HG03571 (cell line): Measurements from ENCODE around the gene PROC.

Experiments
- ATAC-seq: cut with Tn5 transposase; IDR thresholded peaks from one replicate; pipeline ENCODE4 v1.9.1; 2021; ENCODE audit not compliant: unreplicated experiment

PROC gene

DNA sequence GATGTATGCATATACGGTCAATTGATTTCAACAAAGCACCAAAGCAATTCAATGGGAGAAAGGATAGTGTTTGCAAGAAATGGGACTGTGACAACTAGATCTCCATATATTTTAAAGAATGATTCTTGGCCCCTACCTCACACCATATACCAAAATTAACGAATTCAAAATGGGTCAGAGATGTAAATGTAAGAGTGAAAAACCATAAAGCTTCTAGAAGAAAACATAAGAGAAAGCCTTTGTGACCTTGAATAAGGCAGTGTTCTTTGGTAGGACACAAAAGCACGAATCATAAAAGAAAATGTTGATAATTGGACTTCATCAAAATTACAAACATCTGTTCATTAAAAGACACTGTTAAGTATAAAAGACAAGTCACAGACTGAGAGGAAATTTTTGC, 5.0 kb upstream of the PROC start:
- ATAC-seq: no peak

DNA sequence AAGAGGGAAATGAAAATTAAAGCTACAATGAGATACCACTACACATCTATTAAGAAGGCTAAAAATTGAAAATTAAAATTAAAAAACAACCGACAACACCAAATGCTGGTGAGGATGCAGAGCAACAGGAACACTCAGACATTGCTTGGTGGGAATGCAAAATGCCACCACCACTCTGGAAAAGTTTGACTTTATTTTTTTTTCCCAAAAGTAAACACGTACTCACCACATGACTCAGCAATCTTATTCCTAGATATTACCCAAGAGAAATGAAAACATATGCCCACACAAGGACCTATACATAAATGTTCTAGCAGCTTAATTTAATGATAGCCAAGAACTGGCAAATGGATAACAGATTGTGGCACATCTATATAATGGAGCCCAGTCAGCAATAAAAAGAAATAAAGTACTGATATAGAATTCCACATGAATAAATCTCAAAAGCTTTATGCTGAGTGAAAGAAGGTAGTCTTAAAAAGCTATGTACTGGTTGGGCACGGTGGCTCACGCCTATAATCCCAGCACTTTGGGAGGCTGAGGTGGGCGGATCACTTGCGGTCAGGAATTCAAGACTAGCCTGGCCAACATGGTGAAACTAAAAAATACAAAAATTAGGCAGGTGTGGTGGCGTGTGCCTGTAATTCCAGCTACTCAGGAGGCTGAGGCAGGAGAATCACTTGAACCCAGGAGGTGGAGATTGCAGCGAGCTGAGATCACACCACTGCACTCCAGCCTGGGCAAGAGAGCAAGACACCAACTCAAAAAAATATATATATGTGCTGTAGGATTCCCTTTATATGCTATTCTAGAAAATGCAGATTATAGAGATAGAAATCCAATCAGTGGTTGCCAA, 4.2 kb upstream of the PROC start:
- no peak for ATAC-seq

DNA sequence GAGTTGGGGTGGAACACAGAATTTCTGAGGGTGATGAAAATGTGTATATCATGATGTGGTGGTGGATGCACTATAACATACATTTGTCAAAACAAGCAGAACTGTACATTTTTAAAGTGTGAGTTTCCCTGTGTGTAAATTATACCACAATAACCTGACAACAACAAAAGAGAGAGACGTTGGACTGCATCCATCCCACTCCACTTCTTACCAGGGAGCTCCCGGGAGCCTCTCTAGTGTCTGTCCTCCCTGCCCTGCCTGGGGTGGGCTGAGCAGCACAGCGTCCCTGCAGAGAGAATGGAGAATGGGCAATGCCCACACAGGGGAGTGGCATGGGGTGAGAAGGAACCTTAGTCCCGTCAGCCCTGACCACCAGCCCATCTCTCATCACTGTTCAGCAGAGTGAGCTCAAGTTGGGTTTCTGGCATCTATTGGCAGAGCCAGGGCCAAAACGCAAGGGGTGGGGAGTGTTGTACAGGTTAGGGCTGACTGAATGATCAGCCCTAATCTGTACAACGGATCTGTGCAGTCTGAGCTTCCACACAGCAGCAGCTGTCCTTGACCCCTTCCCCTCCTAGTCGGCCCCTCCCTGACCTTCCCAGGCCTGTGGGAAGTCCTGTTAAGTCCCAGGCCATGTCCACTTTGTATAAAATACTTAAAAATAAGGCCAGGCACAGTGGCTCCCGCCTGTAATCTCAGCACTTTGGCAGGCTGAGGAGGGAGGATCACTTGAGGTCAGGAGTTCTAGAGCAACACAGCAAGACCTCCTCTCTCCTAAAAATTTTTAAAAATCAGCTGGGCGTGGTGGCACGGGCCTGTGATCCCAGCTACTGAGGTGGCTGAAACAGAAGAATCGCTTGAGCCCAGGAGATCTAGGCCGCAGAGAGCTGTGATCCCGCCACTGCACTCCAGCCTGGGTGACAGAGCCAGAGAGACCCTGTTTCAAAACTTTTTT, 3.3 kb upstream of the PROC start:
- no peak for ATAC-seq

DNA sequence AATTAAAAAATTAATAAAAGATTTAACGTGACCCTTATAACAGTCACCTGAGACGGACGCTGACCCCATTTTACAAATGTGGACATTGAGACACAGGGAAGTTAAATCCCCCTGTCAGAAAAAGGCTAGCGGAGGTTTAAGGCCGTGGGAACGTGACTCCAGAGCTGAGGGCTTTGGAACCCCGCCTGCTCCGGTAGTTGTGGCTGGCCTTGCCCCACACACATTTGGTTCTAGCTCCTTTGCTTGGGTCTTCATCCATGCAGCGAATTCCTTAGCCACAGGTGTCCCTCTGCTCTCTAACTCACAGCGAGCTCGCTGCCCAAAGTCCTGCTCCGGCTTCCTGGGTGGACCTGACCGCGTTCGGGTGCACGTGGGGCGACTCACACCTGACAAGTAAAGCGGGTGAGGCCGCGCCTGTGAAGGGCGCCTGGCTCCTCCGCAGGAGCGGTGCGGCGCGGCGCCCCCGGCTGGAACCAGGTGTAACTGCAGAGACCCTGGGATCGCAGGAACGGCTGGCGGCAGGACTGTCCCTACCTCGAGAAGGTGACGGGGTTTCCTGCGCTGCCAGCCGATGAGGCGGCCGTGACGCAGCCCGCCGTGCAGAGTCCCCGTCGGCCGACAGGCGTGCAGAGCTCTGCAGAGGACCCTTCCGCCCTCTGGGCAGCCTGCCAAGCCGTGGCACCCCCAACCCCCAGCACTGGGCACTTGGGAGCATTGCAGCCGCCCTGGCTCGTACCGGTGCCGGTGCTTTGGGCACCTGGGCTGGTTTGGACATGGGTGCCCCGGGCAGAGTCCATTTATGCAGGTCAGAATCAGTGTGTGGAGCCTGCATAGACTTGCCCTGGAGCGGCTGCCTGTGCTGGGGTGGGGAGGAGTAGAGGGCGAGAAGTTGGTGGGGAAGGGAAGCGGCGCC, 2.4 kb upstream of the PROC start:
- ATAC-seq: peak; percentile 63

DNA sequence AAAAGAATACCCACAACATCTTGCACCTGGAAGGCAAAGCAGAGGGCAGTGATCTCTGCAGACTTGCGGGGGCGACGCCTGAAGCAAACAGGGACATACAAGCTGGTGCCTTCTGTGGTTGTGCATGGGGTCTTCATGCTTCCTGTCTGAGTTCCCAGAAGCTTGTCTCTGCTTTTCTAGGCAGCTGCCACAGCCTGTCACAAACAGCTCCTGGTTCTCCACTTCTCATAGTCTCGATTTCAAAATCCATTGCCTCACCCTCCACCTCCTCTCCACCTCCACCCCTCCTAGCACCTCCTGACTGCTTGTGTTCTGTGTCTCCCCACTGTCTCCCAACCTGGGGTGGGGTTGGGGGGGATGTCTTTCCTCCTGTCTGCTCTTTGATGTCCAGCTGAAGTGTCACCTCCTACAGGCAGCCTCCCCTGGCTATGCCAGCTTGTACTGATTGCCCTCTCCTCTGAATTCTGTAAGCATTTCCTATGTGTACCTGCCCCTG, 1.7 kb upstream of the PROC start:
- no peak for ATAC-seq

DNA sequence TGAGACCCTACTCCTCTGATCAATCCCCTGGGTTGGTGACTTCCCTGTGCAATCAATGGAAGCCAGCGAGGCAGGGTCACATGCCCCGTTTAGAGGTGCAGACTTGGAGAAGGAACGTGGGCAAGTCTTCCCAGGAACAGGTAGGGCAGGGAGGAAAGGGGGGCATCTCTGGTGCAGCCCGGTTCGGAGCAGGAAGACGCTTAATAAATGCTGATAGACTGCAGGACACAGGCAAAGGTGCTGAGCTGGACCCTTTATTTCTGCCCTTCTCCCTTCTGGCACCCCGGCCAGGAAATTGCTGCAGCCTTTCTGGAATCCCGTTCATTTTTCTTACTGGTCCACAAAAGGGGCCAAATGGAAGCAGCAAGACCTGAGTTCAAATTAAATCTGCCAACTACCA, 821 bp upstream of the PROC start:
- ATAC-seq: no peak

DNA sequence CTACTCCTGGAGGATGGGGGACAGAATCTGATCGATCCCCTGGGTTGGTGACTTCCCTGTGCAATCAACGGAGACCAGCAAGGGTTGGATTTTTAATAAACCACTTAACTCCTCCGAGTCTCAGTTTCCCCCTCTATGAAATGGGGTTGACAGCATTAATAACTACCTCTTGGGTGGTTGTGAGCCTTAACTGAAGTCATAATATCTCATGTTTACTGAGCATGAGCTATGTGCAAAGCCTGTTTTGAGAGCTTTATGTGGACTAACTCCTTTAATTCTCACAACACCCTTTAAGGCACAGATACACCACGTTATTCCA, 844 bp downstream of the PROC start:
- no peak for ATAC-seq

DNA sequence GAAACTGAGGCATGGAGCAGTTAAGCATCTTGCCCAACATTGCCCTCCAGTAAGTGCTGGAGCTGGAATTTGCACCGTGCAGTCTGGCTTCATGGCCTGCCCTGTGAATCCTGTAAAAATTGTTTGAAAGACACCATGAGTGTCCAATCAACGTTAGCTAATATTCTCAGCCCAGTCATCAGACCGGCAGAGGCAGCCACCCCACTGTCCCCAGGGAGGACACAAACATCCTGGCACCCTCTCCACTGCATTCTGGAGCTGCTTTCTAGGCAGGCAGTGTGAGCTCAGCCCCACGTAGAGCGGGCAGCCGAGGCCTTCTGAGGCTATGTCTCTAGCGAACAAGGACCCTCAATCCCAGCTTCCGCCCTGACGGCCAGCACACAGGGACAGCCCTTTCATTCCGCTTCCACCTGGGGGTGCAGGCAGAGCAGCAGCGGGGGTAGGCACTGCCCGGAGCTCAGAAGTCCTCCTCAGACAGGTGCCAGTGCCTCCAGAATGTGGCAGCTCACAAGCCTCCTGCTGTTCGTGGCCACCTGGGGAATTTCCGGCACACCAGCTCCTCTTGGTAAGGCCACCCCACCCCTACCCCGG, 1.3 kb downstream of the PROC start:
- ATAC-seq: no peak

DNA sequence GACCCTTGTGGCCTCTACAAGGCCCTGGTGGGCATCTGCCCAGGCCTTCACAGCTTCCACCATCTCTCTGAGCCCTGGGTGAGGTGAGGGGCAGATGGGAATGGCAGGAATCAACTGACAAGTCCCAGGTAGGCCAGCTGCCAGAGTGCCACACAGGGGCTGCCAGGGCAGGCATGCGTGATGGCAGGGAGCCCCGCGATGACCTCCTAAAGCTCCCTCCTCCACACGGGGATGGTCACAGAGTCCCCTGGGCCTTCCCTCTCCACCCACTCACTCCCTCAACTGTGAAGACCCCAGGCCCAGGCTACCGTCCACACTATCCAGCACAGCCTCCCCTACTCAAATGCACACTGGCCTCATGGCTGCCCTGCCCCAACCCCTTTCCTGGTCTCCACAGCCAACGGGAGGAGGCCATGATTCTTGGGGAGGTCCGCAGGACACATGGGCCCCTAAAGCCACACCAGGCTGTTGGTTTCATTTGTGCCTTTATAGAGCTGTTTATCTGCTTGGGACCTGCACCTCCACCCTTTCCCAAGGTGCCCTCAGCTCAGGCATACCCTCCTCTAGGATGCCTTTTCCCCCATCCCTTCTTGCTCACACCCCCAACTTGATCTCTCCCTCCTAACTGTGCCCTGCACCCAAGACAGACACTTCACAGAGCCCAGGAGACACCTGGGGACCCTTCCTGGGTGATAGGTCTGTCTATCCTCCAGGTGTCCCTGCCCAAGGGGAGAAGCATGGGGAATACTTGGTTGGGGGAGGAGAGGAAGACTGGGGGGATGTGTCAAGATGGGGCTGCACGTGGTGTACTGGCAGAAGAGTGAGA, 2.0 kb downstream of the PROC start:
- ATAC-seq: no peak

DNA sequence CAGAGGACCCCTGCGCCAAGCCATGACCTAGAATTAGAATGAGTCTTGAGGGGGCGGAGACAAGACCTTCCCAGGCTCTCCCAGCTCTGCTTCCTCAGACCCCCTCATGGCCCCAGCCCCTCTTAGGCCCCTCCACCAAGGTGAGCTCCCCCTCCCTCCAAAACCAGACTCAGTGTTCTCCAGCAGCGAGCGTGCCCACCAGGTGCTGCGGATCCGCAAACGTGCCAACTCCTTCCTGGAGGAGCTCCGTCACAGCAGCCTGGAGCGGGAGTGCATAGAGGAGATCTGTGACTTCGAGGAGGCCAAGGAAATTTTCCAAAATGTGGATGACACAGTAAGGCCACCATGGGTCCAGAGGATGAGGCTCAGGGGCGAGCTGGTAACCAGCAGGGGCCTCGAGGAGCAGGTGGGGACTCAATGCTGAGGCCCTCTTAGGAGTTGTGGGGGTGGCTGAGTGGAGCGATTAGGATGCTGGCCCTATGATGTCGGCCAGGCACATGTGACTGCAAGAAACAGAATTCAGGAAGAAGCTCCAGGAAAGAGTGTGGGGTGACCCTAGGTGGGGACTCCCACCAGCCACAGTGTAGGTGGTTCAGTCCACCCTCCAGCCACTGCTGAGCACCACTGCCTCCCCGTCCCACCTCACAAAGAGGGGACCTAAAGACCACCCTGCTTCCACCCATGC, 3.0 kb downstream of the PROC start:
- ATAC-seq: no peak

DNA sequence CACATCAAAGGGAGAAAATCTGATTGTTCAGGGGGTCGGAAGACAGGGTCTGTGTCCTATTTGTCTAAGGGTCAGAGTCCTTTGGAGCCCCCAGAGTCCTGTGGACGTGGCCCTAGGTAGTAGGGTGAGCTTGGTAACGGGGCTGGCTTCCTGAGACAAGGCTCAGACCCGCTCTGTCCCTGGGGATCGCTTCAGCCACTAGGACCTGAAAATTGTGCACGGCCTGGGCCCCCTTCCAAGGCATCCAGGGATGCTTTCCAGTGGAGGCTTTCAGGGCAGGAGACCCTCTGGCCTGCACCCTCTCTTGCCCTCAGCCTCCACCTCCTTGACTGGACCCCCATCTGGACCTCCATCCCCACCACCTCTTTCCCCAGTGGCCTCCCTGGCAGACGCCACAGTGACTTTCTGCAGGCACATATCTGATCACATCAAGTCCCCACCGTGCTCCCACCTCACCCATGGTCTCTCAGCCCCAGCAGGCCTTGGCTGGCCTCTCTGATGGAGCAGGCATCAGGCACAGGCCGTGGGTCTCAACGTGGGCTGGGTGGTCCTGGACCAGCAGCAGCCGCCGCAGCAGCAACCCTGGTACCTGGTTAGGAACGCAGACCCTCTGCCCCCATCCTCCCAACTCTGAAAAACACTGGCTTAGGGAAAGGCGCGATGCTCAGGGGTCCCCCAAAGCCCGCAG, 3.8 kb downstream of the PROC start:
- ATAC-seq: no peak

DNA sequence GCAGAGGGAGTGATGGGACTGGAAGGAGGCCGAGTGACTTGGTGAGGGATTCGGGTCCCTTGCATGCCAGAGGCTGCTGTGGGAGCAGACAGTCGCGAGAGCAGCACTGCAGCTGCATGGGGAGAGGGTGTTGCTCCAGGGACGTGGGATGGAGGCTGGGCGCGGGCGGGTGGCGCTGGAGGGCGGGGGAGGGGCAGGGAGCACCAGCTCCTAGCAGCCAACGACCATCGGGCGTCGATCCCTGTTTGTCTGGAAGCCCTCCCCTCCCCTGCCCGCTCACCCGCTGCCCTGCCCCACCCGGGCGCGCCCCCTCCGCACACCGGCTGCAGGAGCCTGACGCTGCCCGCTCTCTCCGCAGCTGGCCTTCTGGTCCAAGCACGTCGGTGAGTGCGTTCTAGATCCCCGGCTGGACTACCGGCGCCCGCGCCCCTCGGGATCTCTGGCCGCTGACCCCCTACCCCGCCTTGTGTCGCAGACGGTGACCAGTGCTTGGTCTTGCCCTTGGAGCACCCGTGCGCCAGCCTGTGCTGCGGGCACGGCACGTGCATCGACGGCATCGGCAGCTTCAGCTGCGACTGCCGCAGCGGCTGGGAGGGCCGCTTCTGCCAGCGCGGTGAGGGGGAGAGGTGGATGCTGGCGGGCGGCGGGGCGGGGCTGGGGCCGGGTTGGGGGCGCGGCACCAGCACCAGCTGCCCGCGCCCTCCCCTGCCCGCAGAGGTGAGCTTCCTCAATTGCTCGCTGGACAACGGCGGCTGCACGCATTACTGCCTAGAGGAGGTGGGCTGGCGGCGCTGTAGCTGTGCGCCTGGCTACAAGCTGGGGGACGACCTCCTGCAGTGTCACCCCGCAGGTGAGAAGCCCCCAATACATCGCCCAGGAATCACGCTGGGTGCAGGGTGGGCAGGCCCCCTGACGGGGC, 4.6 kb downstream of the PROC start:
- ATAC-seq: no peak

DNA sequence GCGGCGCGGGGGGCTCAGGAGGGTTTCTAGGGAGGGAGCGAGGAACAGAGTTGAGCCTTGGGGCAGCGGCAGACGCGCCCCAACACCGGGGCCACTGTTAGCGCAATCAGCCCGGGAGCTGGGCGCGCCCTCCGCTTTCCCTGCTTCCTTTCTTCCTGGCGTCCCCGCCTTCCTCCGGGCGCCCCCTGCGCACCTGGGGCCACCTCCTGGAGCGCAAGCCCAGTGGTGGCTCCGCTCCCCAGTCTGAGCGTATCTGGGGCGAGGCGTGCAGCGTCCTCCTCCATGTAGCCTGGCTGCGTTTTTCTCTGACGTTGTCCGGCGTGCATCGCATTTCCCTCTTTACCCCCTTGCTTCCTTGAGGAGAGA, 5.2 kb downstream of the PROC start:
- no peak for ATAC-seq

DNA sequence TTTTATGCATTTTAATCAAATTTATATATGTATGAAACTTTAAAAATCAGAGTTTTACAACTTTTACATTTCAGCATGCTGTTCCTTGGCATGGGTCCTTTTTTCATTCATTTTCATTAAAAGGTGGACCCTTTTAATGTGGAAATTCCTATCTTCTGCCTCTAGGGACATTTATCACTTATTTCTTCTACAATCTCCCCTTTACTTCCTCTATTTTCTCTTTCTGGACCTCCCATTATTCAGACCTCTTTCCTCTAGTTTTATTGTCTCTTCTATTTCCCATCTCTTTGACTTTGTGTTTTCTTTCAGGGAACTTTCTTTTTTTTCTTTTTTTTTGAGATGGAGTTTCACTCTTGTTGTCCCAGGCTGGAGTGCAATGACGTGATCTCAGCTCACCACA, 5.7 kb downstream of the PROC start:
- no peak for ATAC-seq

DNA sequence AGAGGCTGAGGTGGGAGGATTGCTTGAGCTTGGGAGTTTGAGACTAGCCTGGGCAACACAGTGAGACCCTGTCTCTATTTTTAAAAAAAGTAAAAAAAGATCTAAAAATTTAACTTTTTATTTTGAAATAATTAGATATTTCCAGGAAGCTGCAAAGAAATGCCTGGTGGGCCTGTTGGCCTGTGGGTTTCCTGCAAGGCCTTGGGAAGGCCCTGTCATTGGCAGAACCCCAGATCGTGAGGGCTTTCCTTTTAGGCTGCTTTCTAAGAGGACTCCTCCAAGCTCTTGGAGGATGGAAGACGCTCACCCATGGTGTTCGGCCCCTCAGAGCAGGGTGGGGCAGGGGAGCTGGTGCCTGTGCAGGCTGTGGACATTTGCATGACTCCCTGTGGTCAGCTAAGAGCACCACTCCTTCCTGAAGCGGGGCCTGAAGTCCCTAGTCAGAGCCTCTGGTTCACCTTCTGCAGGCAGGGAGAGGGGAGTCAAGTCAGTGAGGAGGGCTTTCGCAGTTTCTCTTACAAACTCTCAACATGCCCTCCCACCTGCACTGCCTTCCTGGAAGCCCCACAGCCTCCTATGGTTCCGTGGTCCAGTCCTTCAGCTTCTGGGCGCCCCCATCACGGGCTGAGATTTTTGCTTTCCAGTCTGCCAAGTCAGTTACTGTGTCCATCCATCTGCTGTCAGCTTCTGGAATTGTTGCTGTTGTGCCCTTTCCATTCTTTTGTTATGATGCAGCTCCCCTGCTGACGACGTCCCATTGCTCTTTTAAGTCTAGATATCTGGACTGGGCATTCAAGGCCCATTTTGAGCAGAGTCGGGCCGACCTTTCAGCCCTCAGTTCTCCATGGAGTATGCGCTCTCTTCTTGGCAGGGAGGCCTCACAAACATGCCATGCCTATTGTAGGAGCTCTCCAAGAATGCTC, 6.6 kb downstream of the PROC start:
- ATAC-seq: no peak
